GM19351 (cell line): Measurements from ENCODE around the gene AKIP1.
A peak's percentile ranks its signal among the peaks of the same experiment; 100 is the strongest.
"Not testable (repeated sequence)": the region's sequence is repeated elsewhere in the genome, so short reads cannot be mapped to it uniquely, and the experiment has no call there.

Experiments used
- ATAC-seq: cut with Tn5 transposase; IDR thresholded peaks from one replicate; pipeline ENCODE4 v1.9.1; 2021; ENCODE audit warnings: mild to moderate bottlenecking, moderate library complexity; ENCODE audit not compliant: unreplicated experiment

The AKIP1 gene, protein sequence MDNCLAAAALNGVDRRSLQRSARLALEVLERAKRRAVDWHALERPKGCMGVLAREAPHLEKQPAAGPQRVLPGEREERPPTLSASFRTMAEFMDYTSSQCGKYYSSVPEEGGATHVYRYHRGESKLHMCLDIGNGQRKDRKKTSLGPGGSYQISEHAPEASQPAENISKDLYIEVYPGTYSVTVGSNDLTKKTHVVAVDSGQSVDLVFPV

DNA sequence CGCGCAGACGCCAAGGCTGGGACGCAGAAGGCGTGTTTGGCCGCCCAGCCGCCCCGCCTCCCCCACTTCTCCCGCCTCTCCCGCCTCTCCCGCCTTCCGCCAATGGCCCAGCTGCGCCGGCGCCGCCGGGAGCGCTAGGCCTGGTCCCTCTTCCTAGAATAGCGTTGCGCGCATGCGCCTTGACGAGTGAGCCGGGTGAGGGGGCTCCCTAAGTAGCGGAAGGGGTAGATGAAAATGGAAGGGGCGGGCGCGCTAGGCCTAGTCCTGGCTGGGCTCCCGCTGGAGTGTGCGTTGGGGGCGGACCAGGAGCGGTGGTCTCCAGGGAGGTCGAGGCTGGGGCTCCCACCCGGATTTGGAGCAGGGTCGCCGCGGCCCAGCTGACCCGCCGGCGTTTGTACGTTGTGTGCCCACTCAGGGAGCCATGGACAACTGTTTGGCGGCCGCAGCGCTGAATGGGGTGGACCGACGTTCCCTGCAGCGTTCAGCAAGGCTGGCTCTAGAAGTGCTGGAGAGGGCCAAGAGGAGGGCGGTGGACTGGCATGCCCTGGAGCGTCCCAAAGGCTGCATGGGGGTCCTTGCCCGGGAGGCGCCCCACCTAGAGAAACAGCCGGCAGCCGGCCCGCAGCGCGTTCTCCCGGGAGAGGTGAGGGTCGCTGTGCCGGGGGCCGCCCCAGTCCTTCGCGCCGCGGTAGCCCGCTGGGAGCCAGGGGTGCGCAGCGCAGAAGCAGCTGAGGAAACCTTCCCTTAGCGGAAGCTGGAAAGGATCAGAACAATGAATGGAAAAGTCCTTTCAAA, at the start of gene AKIP1:
Gene AKIP1 (plus strand): TSS at position 161 of the 795 bp plus-strand sequence. CDS start 261 bp downstream, at position 422.
- peak; percentile 65 for ATAC-seq

DNA sequence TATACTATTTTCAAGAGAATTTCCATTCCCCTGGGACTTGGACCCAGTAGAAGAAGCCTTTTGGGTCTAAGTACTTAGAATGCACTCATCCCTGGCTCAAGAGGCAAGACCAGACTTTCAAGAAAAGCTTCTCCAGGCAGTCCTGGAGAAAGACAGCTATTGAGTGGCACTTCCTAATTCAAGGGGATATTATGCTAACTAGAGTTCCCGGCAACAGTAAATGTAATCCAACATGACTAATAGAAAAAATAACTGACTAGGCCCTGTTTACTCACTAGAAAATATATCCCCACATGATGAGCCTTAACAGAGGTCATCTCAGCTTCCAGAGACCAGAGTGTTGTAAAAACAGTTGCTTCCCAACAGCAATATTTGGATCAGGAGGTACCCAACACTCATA, 47.2 kb upstream of the AKIP1 start:
- no peak for ATAC-seq

DNA sequence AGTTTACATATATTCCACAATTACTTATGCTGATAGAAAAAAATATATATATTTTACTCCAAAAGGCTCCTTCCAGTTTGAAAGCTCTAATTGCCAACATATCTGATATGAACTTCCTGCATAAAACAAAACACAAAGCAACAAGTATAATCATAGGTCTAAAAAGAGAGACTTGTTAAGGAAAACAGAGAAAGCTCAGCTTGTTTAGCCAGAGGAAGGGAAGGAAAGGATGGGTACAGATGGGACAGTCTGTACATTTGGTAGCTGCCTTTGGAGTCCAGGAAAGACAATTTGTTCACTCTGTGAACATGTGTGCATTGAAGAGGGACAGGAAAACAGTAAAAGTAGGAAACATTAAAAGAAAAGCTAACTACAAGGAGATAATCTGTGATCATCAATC, 45.7 kb upstream of the AKIP1 start:
- no peak for ATAC-seq

DNA sequence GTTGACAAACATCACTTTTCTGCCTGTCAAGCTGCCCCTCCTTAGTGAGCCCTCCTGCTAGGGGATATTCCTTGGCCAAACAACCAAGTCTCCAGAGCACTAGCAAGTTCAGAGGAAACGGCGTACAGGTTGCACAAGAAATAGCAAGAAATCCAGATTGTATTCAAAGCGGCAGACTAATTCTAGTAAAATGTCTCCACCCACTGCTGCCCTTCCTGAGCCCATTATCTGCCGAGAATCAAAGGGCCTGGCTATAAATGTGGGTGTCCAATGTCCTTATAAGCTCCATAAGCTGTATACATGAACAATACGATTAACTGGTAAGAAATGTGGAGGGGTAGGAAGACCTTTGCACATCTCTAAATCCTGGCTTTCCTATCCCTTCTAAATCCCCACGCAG, 44.0 kb upstream of the AKIP1 start:
- no peak for ATAC-seq

DNA sequence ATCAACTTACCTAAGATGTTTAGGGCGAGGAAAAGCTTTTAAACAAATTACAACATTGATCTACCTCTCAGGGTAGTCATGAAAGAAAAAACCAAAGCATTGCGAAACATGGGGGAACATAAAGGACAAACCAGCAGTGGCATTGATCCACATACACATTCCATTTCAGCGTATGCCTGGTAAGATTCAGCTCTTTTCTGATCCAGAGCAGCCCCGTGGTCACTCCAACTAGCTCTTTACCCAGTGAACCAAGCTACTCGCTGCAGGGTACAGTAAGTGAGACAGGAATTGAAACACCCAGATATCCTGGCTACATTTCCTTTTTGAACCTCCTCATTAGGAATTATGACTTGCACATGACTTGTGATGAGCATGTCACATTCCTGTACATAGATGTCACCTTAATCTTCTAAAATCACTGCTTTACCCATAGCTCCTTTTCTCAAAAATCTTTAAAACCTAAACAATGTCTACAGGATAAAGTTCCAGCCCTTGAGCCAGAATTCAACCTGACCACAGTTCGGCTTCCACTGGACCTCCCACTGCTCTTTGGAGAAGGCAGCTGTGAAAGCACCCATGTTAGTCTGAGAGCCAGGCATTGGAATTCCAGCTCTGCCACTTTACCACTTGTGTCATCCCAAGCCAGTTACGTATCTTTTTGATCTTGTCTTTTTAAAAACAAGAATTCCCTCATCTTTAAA, 42.9 kb upstream of the AKIP1 start:
- no peak for ATAC-seq

DNA sequence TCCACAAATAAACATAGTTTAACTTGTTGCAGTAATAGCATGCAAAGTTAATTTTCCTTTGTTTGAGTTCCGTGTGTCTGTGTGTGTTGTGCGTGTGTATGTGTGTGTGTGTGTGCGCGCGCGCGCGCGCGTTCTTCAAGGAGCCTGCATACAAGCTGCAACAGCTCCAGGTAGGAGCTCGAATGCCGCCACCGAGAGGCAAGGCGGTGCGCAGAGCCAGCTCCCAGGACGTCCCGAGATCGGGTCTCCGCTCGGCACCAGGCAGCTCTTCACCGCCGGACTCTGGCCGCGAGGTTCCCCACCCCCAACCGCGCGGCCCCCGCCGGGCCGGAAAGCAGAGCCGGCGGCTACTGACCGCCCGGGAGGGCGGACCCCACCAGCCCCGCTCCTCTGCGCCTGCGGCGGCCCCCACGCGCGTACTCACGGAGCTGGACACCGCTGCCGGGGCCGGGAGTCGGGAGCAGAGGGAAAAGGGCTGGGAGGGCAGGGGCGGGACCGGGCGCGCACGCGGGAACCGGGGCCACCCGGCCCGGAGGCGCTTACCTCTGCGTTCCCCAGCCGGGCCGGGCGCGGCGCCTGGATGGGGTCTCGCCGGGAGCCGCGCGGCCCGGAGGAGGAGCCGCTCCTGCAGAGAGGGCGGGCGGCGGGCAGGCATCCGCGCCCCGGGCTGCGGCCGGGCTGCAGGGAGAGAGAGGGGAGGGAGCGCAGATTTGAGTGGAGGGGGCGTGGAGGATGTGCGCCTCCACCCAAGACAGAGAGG, 40.4 kb upstream of the AKIP1 start:
- ATAC-seq: no peak

DNA sequence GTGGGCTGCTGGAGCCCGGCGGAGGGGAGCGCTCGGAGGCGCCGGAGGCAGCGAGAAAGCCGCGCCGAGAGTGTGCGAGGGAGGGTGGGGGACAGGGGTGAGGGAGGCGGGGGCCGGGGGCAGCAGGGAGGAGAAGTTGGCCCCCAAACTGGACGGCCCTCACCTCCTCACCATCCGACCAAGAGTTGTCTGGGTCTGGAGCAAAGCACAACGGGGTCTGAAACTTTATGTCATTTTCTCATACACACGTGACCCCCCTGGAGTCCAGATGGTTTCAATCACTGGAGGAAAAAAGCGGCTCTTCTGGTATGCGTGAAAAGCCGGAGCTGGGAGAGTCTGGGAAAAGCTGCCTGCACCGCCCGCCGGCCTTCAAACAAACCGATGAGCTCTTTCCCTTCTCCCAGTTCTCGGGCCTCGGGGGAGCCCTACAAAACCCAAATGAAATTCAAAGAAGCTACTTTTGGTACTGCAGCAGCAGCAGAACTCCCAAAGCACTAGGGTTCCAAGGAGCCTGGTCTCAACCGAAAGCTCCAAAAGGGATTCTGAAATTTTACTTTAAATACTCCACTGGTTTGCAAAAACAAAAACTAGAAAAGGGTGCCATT, 39.7 kb upstream of the AKIP1 start:
- ATAC-seq: no peak

DNA sequence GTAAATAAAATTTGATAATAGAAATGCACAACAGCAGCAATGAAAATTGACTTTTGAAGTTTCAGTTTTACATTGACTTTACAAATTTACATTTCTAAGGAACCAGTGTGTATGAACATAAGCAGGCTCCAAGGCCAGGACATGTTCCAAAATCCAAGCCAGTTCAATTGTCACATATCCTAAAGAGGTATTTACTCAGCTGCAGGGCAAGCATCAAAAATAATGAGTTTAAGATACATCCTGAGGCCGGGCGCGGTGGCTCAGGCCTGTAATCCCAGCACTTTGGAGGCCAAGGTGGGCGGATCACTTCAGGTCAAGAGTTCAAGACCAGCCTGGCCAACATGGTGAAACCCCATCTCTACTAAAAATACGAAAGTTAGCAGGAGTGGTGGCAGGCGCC, 39.0 kb upstream of the AKIP1 start:
- no peak for ATAC-seq

DNA sequence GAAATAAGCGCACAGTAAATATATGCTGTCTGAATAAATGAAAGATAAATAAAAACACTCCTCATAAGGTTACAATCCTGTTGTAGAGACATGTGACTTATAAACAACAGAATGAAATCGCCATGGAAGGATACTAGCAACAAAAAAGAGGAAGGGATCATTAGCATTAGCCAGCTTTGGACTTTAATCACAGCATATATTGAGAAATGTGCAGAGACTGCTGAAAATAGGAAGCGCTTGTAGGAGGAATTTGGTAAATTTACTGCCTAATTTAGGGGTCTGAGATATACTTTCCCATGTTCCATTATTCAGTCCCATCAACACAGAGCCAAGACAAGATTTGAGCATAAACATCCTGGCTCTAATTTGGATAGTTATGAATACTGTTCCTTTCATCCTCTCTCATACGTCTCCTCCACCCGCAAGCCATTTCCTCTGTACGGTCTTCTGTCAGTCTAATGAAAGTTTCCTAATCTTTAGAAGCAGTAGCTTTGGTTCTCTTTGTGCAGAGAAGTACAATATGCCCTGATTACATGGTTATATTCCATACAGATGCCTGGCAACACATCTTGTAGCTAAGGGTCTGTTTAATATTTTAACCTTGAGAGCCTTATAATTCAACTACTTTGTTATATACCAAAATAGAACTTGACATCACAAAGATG, 37.1 kb upstream of the AKIP1 start:
- ATAC-seq: no peak

DNA sequence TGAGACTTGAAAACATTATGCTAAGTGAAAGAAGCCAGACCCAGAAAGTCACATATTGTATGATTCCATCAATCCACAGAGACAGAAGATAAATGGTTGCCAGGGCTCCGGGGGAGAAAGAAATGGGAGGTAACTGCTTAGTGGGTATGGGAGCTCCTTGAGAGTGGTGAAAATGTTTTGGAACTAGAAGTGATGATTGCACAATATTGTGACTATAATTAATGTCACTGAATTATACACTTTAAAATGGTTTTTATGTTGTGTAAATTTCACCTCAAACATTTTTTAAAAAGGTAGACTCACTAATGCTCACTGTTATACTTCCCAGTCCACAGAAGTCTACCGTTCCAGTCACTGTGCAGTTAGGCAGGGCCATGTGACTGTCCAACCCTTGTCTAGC, 32.2 kb upstream of the AKIP1 start:
- ATAC-seq: no peak

DNA sequence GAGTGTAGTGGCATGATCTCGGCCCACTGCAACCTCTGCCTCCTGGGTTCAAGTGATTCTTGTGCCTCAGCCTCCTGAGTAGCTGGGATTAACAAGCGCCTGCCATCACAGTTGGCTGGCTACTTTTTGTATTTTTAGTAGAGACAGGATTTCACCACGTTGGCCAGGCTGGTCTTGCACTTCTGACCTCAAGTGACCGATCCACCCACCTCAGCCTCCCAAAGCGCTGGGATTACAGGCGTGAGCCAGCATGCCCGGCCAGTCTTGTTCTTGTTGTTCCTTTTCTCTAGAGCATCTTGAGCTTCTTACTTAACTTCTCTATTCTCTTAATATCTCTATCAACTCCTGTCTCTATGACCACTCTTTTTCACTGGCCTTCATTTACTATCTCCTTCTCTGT, 29.4 kb upstream of the AKIP1 start:
- not testable (repeated sequence) for ATAC-seq

DNA sequence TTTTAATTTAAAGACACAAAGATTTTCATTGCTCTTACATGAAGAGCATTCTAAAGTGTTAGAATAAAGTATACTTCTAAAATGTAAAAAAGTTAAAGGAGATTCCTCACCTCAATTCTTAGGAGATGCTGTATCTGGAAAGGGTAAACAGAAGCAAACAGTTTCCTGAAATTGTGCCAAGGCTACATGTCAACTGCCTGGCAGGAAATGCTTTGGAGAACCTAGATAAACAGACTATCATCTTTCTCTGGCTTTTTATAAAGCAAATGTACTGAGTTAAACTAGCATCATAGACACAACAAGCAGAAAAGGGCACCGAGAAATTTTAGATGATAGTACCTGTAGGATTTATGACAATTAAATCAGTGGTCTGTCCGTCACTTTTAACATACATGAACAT, 24.7 kb upstream of the AKIP1 start:
- ATAC-seq: no peak

DNA sequence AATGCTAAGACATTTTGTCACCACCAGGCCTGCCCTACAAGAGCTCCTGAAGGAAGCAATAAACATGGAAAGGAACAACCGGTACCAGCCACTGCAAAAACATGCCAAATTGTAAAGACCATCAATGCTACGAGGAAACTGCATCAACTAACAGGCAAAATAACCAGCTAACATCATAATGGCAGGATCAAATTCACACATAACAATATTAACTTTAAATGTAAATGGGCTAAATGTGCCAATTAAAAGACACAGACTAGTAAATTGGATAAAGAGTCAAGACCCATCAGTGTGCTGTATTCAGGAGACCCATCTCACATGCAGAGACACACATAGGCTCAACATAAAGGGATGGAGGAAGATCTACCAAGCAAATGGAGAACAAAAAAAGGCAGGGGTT, 19.8 kb upstream of the AKIP1 start:
- ATAC-seq: not testable (repeated sequence)

DNA sequence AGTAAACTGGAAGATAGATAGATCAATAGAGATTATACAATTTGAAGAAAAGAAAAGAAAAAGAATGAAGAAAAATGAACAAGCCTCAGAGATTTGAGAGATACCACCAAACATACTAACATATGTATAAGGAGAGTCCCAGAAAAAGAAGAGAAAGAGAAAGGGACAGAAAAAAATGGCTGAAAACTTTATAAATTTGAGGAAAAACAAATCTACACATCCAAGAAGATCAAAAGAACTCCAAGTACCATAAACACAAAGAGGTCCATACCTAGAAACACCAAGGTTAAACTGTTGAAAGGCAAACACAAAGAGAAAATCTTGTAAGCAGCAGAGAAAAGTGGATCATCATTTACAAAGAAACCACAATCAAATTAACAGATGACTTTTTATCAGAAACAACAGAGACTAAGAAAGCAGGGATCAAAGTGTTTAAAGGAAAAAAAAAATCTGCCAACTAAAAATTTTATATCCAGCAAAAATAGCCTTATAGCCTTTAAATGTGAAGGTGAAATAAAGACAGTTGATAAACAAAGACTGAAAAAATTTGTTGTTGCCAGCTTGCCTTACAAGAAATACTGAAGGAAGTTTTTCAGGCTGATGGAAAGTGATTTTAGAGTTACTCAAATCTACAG, 11.8 kb upstream of the AKIP1 start:
- no peak for ATAC-seq

DNA sequence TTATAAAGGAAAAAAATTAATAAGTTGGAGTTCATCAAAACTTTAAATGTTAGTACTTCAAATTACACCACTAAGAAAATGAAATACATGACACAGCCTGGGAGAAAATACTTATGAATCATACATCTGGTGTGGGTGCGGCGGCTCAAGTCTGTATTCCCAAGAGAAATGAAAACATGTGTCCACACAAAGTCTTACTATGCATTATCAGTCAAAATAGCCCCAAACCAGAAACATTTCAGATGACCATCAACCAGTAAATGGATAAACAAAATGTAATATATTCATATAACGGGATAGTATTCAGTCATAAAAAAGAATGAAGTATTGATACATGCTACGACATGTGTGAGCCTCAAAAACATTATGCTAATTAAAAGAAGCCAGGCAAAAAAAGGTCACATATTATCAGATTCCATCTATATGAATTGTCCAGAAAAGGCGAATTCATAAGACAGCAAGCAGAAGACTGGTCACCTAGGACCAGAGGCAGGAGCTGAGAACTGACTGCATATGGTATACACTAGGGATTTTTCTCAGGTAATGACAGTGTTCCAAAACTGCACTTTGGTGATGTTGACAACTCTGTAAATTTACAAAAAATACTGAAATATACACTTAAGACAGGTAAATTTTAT, 5.3 kb upstream of the AKIP1 start:
- no peak for ATAC-seq

DNA sequence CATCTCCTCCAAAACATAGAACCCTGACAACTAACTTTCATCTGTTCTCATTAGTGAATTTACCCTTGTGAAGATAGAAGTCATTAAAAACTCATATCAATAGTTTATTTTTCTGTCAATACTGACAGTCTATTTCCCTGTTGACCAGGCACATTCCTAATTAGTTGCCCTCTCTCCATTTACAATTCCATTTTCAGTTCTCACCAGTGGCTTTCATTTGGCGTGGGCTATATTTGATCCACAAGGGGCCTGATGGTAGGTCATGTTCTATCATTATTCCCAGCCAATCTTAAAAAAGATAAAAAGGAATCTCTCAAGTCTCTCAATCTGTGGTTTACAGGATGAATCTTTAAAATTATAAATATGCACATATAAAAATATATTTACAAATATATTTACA, 3.9 kb upstream of the AKIP1 start:
- no peak for ATAC-seq

DNA sequence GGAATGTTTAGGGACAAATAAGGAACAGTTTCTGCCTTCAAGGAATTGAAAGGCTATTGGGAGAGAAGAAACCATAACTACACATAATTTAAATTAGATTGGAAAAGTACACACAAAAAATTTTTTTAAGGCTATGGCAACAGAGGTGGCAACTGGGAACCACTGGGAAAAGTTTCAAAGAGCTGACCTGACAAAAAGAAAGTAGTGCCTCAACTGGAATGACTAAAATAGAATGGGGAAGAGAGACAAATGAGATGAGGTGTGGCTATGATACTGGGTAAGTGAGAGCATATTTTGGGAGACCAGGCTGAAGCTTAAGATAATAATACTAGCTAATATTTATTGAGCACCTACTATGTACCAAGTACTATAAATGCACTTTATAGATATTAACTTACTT, 2.9 kb upstream of the AKIP1 start:
- no peak for ATAC-seq

DNA sequence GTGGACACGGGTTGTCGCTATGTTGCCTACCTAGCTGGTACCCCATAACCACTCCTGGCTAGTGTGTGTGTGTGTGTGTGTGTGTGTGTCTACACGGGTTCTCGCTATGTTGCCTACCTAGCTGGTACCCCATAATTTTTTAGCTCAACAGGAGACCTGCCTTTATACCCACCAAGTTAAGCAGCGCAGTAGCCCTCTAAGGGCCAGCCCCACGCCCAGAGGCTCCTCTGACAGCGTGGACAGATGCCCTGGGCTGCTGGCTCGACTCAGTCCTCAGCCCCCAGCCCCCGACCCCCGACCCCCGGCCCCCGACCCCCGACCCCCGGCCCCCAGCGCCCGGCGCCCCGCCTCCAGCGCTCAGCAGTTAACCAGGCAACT, 351 bp upstream of the AKIP1 start:
- ATAC-seq: peak; percentile 18

DNA sequence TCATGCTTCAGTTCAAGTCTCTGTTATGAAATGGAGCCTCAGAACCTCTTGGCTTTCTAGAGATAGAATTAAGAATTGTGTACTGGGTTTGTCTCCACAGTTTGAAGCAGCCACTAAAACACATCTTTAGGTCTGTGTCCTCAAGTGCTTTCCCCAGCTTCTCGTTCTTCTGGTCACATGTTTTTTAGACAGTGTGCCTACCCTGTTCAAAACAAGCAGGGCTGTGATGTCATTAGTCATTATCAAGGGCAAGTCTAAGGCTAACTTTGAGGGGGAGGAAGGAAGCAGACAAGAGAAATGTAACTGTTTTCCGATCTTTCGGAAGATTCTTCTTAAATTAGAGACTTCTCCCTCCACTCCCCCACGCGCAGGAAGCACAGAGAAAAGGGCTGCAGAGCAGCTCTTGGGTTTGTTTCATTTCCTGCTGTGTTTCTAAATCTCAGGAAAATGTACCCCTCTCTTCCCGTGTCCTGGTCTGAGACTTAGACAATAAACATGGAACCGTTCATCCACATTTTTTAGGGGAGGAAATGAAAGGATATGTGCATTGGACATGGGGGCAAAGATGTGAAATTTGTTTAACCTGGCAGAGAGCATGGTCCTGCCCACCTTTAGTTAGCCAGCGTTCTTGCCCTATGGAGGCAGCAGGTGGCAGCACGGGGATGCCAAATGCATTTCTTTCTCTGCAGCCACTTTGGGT, 3.1 kb downstream of the AKIP1 start:
- no peak for ATAC-seq
